SK-N-MC (cell line): ENCODE measurements around the gene PUS7L.
"Not testable (repeated sequence)": the region's sequence is repeated elsewhere in the genome, so short reads cannot be mapped to it uniquely, and the experiment has no call there.

Experiments used
- DNase-seq: peaks from one replicate; pipeline ENCODE4 v3.0.0-alpha.2; 2011; ENCODE audit warnings: low read depth, low spot score
- H3K27ac ChIP-seq: fragments of 200-600 bp; sonication (generic); 2 replicates; pipeline ENCODE4 v1.5.1; 2016; ENCODE audit warnings: mixed run types
- H3K36me3 ChIP-seq: fragments of 200-600 bp; sonication (generic); 2 replicates; pipeline ENCODE4 v1.6.1; 2017; ENCODE audit warnings: antibody characterized with exemption, low read length, mixed read lengths; ENCODE audit not compliant: insufficient read depth
- H3K4me3 ChIP-seq: fragments of 200-600 bp; sonication (generic); 2 replicates; pipeline ENCODE4 v1.5.1; 2016
- H3K9ac ChIP-seq: fragments of 200-600 bp; sonication (generic); 2 replicates; pipeline ENCODE4 v1.8.0; 2017; ENCODE audit warnings: mixed run types, mixed read lengths; ENCODE audit not compliant: insufficient read length
- H3K9me3 ChIP-seq: fragments of 200-600 bp; sonication (generic); 2 replicates; pipeline ENCODE4 v1.6.1; 2017; ENCODE audit warnings: low read depth, mild to moderate bottlenecking, antibody characterized with exemption, low read length, moderate library complexity, mixed read lengths
- EZH2 ChIP-seq: fragments of 200-600 bp; sonication (generic); IDR thresholded peaks from one replicate; pipeline ENCODE4 v1.6.1; 2017; ENCODE audit warnings: antibody characterized with exemption
- FOXP2 ChIP-seq: optimal IDR thresholded peaks from 2 replicates; pipeline ENCODE3; 2011; ENCODE audit warnings: mild to moderate bottlenecking, moderate library complexity; ENCODE audit not compliant: insufficient read depth; ENCODE audit errors: extremely low read length, control extremely low read depth
- POLR2AphosphoS5 ChIP-seq: IDR thresholded peaks from 2 replicates; pipeline ENCODE4 v1.6.1; 2012; ENCODE audit warnings: mild to moderate bottlenecking, low read depth, low read length, borderline replicate concordance

Gene PUS7L

DNA sequence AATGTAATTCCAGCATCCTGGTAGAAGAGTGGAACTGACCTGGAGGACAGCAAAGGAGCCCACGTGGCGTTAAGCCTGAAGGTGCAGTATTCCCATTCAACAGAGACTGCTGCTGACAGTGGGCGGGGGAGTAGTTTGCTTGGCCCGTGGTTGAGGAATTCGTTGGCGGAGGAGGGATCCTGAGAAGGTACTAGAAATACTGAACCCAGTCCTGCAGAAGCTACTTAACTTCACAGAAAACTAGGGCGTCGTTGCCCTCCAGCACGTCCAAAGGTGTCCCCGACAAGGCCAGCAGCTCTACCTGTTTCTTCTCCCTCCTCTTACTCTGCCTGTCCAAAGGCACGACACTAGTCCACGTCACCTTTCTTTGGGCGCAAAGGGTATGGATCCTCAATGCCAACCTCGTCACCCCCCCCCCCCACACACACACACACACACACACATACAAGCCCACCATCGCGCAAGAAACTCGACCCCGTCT, 303 bp downstream of the PUS7L start:
- no peak for DNase-seq

DNA sequence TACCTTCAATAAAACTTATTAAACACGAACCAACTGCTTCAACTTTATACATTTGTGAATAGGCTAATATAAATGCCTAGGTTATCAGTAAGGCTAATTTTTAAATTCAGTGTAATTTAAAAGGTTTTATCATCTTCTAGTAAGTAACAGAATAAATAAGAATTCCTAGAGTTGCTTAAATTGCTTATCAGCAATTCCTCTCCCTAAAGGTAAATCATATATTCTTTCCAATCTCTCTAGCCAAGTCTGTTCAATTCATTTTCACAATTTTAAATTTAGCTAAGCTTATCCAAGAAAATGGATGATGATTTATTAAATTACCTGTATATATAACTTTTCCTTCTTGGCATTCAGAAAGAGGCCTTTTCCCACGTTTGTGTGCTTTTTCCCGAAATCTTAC, 4.6 kb downstream of the PUS7L start:
- H3K9me3 ChIP-seq: no peaks in the 10 kb centered on the region; the same call in 1 of the 2 replicates
- no peak for DNase-seq
- H3K36me3 ChIP-seq: peaks cover 36% of the 10 kb centered on the region
- H3K27ac ChIP-seq: no peak overlapping the region
- no peak overlapping the region for H3K9ac ChIP-seq
- no peak overlapping the region for H3K4me3 ChIP-seq
- TF ChIP-seq EZH2: no peak
- TF ChIP-seq FOXP2: no peak
- no peak for TF ChIP-seq POLR2AphosphoS5

More for the DNA sequence above, 303 bp downstream of the PUS7L start:
- Histone ChIP-seq H3K9ac (peak overlapping the region; percentile 67), H3K27ac (no peak overlapping the region), H3K36me3 (peaks cover 26% of the 10 kb centered on the region), H3K9me3 (no peaks in the 10 kb centered on the region; the same call in 1 of the 2 replicates), H3K4me3 (peak overlapping the region; percentile 84)
- TF ChIP-seq FOXP2 (no peak), EZH2 (no peak), POLR2AphosphoS5 (no peak)

DNA sequence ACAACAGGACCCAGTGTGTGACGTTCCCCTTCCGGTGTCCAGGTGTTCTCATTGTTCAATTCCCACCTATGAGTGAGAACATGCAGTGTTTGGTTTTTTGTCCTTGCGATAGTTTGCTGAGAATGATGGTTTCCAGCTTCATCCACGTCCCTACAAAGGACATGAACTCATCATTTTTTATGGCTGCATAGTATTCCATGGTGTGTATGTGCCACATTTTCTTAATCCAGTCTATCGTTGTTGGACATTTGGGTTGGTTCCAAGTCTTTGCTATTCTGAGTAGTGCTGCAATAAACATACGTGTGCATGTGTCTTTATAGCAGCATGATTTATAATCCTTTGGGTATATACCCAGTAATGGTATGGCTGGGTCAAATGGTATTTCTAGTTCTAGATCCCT, 7.2 kb downstream of the PUS7L start:
- H3K36me3 ChIP-seq: peaks cover 36% of the 10 kb centered on the region
- H3K27ac ChIP-seq, H3K4me3 ChIP-seq, DNase-seq, H3K9ac ChIP-seq, H3K9me3 ChIP-seq: not testable (repeated sequence)

DNA sequence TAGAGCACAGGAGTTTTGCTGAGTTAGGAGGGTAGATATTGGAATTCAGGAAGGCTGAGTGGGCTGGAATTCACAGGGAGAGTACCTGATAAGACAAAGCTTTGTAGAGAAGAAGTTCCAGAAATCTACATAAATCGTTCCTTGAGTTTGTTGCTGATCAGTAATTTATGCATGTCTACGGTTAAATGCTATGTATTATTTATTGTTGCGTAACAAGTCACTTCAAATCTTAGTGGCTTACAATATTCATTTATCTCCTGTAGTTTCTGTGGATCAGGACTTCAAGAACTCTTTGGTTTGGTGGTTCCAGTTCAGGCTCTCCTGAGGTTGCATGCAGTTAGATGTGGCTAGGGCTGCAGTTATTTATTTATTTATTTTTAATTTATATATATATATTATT, 7.8 kb downstream of the PUS7L start:
- Histone ChIP-seq H3K4me3 (no peak overlapping the region), H3K9me3 (no peaks in the 10 kb centered on the region; the same call in 1 of the 2 replicates), H3K27ac (no peak overlapping the region), H3K36me3 (peaks cover 38% of the 10 kb centered on the region), H3K9ac (no peak overlapping the region)
- TF ChIP-seq EZH2 (no peak), POLR2AphosphoS5 (no peak), FOXP2 (no peak)
- DNase-seq: no peak

DNA sequence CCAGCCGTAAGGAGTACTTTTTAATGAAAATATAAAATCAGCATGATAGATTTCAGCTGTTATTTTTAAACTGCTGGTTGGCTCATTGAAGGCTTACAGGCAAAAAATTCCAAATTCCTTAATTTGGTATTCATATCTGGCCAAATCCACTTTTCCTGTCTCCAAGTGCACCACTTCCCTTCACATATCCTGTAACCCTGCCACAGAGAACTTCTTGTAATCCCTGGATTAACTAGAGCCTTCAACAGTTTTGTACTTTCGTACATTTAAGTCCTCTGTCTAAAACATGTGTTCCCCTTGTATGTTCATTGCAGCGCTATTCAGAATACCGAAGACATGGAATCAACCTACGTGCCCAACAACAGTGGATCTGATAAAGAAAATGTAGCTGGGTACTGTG, 9.6 kb downstream of the PUS7L start:
- no peak for TF ChIP-seq FOXP2
- no peak overlapping the region for H3K27ac ChIP-seq
- peaks cover 38% of the 10 kb centered on the region for H3K36me3 ChIP-seq
- H3K9me3 ChIP-seq: no peaks in the 10 kb centered on the region
- no peak for DNase-seq
- H3K9ac ChIP-seq: no peak overlapping the region
- H3K4me3 ChIP-seq: no peak overlapping the region

DNA sequence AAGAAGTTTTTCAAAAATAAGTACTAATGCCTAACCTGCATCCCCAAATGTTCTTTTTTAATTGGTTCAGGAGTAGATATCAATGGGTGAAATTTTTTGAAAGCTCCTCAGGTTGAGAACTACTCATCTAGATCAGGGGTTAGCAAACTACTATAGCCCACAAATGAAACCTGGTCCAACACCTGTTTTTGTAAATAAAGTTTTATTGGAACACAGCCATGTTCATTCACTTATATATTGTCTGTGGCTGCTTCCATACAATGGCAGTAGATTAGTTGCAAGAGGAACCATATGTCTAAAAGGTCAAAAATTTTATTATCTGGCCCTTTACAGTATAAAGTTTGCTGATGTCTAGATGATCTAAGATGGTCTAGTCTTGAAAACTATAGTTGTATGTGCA, 13.8 kb downstream of the PUS7L start:
- Histone ChIP-seq H3K36me3 (peaks cover 38% of the 10 kb centered on the region), H3K27ac (no peak overlapping the region), H3K4me3 (no peak overlapping the region), H3K9me3 (no peaks in the 10 kb centered on the region), H3K9ac (no peak overlapping the region)
- TF ChIP-seq FOXP2: no peak
- no peak for TF ChIP-seq EZH2
- TF ChIP-seq POLR2AphosphoS5: no peak
- no peak for DNase-seq

DNA sequence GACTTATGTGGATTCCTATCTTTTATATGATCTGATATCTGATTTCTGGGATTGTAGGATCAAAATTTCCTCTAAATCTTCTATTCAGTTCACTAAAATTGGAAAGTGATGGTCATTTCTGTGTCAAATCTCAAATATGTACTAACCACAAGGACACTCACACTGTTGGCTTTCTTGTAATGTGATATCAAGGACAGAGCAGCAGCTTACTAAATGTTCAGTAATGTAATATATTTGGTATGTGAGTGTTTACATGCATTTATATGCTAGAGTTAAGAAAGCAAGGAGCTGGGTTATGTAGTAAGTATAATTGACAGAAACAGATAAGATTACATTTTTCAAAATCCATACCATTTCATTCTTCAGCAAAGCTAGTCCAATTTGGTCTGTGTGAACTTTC, 16.5 kb downstream of the PUS7L start:
- H3K9me3 ChIP-seq: no peaks in the 10 kb centered on the region
- no peak for DNase-seq

DNA sequence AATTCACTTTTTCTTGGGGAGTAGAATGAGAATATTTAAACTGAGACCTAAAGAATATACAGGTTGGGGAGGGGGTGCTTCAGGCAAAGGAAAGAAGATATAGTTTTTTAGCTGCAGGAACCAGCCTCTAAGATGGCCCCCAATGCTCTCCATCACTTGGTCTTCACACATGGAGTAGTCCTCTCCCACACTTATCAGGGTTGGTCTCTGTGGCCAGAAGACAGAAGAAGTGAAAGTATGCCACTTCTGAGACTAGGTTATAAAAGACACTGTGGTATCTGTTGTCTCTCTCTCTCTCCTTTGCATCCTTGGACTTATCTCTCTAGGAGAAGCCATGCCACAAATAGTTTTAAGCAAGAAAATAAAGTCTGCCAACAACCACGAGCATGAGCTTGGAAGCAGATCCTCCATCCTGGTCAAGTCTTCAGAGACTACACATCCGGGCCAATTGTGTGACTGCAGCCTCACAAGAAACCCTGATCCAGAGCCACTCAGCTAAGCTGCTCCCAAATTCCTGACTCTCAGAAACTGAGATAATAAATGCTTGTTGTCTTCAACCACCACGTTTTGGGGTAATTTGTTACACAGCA, 18.0 kb downstream of the PUS7L start:
- no peak for DNase-seq
- H3K9me3 ChIP-seq: no peaks in the 10 kb centered on the region
- H3K9ac ChIP-seq: no peak overlapping the region
- H3K36me3 ChIP-seq: peaks cover 39% of the 10 kb centered on the region
- no peak overlapping the region for H3K4me3 ChIP-seq
- no peak overlapping the region for H3K27ac ChIP-seq
- TF ChIP-seq EZH2 (no peak), POLR2AphosphoS5 (no peak), FOXP2 (no peak)

More for the DNA sequence above, 16.5 kb downstream of the PUS7L start:
- Histone ChIP-seq H3K27ac (no peak overlapping the region), H3K36me3 (peaks cover 38% of the 10 kb centered on the region), H3K9ac (no peak overlapping the region), H3K4me3 (no peak overlapping the region)
- TF ChIP-seq POLR2AphosphoS5: no peak
- no peak for TF ChIP-seq FOXP2
- TF ChIP-seq EZH2: no peak

DNA sequence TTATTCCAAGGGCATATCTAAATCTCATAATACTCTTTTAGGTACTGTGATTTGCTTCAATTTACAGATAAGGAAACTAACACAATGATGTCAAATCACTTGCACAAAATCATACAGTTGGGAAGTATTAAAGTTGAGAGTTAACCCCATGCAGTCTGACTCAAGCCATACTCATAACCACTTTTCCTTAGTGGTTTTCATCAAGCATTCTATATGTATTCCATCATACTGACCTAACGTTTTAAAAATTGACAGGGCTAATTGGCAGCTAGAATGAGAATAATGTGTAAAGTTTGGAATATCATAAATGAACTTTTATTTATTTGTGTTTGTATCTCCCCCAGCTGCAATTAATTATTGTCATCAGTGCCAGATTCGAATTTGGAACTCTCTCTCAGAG, 20.9 kb downstream of the PUS7L start:
- H3K27ac ChIP-seq: no peak overlapping the region
- TF ChIP-seq POLR2AphosphoS5: no peak
- no peak for TF ChIP-seq EZH2
- no peak for TF ChIP-seq FOXP2
- H3K9ac ChIP-seq: no peak overlapping the region
- peaks cover 19% of the 10 kb centered on the region for H3K36me3 ChIP-seq
- H3K9me3 ChIP-seq: no peaks in the 10 kb centered on the region
- H3K4me3 ChIP-seq: no peak overlapping the region
- no peak for DNase-seq
